ENCODE results near the gene L2HGDH.

GRCh38 chr14:50342221-50343078 is 30.4 kb upstream of the L2HGDH start:
- no peak for TF ChIP-seq BCL11A (IDR thresholded peaks at IDR 0.05; ENCODE audit: low read depth, low read length)
- TF ChIP-seq RFX5 (IDR thresholded peaks at IDR 0.05; ENCODE audit: low read depth, low read length) = no peak
- TF ChIP-seq CTCF (IDR thresholded peaks at IDR 0.05 in 2 of 3, conservative IDR thresholded peaks at IDR 0.05 in 1 of 3; ENCODE audit: control insufficient read depth in 2 of 3, extremely low read depth in 1 of 3, insufficient read depth in 1 of 3, low read depth in 3 of 3, low read length in 3 of 3) = peak; percentile 60 to 84 (median 67)
- no peak for TF ChIP-seq POLR2AphosphoS5 (IDR thresholded peaks at IDR 0.05; ENCODE audit: low read length)
- TF ChIP-seq ETV6 (conservative IDR thresholded peaks at IDR 0.05 in 1 of 2, IDR thresholded peaks at IDR 0.05 in 1 of 2; ENCODE audit: borderline replicate concordance in 1 of 2, low read depth in 1 of 2) = no peak
- no peak for TF ChIP-seq HDAC2 (IDR thresholded peaks at IDR 0.05)
- TF ChIP-seq KAT2A (conservative IDR thresholded peaks at IDR 0.05; ENCODE audit: control insufficient read depth, low read depth, low read length) = no peak
- TF ChIP-seq BHLHE40 (IDR thresholded peaks at IDR 0.05; ENCODE audit: borderline replicate concordance in 1 of 2, low read depth in 2 of 2, low read length in 1 of 2) = no peak
- TF ChIP-seq PML (IDR thresholded peaks at IDR 0.05; ENCODE audit: low read length) = no peak
